Inflammatory macrophage (primary cell): ENCODE measurements around the gene DMTF1.
"Not testable (repeated sequence)": the region's sequence is repeated elsewhere in the genome, so short reads cannot be mapped to it uniquely, and the experiment has no call there.

Experiments
- DNase-seq, 2 donors: peaks; one replicate each; pipeline ENCODE4 v3.0.0-alpha.2; 2020 to 2022

The DMTF1 gene

GRCh38 chr7:87225696-87226095 lies 73.4 kb downstream of the DMTF1 start:
- DNase-seq = no peak

- DNase-seq = no peak
These were observed 74.2 kb downstream of the DMTF1 start for GRCh38 chr7:87226495-87226894.

GRCh38 chr7:87231258-87231657 lies 79.0 kb downstream of the DMTF1 start:
- no peak for DNase-seq

GRCh38 chr7:87231711-87232110 lies 79.5 kb downstream of the DMTF1 start:
- no peak for DNase-seq

GRCh38 chr7:87234949-87235348 lies 82.7 kb downstream of the DMTF1 start:
- DNase-seq = no peak

GRCh38 chr7:87238464-87239051 lies 86.3 kb downstream of the DMTF1 start:
- not testable (repeated sequence) for DNase-seq

- not testable (repeated sequence) for DNase-seq
These were observed 93.4 kb downstream of the DMTF1 start for GRCh38 chr7:87245671-87246070.
